ENCODE measurements around the gene SLC8A1.

Gene SLC8A1

GRCh38 chr2:40454321-40454720, 2.4 kb upstream of the SLC8A1 start:
- Histone ChIP-seq H3K4me1 (ENCODE audit: insufficient read depth, low read length, poor library complexity, severe bottlenecking) (peaks cover 17% of the 10 kb centered on the region), H3K4me3 (ENCODE audit: low read length, poor library complexity, severe bottlenecking) (no peak overlapping the region), H3K4me2 (ENCODE audit: low read depth, low read length, poor library complexity, severe bottlenecking) (no peak overlapping the region), H3F3A (ENCODE audit: low read depth) (0 out of 2 replicates have a peak, but pooled peaks cover 2% of the 10 kb centered on the region), H3K27me3 (ENCODE audit: insufficient read depth, low read length, poor library complexity, severe bottlenecking) (peaks cover 19% of the 10 kb centered on the region), H3K79me2 (ENCODE audit: insufficient read depth, low read length) (no peaks in the 10 kb centered on the region), H3K9ac (ENCODE audit: low read depth, low read length, poor library complexity, severe bottlenecking) (no peak overlapping the region), H3K9me3 (ENCODE audit: insufficient read depth, low read depth, low read length) (no peaks in the 10 kb centered on the region), H4K20me1 (ENCODE audit: insufficient read depth, low read length, poor library complexity, severe bottlenecking) (no peaks in the 10 kb centered on the region), H3K36me3 (ENCODE audit: insufficient read depth, low read length) (no peaks in the 10 kb centered on the region), H3K9me2 (replicated peaks; ENCODE audit: low read depth, low read length) (no peaks in the 10 kb centered on the region), H2AFZ (ENCODE audit: low read length) (no peak overlapping the region)
- no peak for TF ChIP-seq EZH2phosphoT487 (IDR thresholded peaks at IDR 0.05; ENCODE audit: borderline replicate concordance)

- Histone ChIP-seq H3F3A (ENCODE audit: low read depth) (0 out of 2 replicates have a peak, but pooled peaks cover 2% of the 10 kb centered on the region), H3K9me3 (ENCODE audit: insufficient read depth, low read depth, low read length) (no peaks in the 10 kb centered on the region), H3K4me2 (ENCODE audit: low read depth, low read length, poor library complexity, severe bottlenecking) (peak overlapping the region; percentile 74), H3K9me2 (replicated peaks; ENCODE audit: low read depth, low read length) (no peaks in the 10 kb centered on the region), H3K9ac (ENCODE audit: low read depth, low read length, poor library complexity, severe bottlenecking) (no peak overlapping the region), H3K79me2 (ENCODE audit: insufficient read depth, low read length) (no peaks in the 10 kb centered on the region), H3K4me3 (ENCODE audit: low read length, poor library complexity, severe bottlenecking) (peak overlapping the region; percentile 67), H2AFZ (ENCODE audit: low read length) (no peak overlapping the region), H3K36me3 (ENCODE audit: insufficient read depth, low read length) (no peaks in the 10 kb centered on the region), H3K4me1 (ENCODE audit: insufficient read depth, low read length, poor library complexity, severe bottlenecking) (peaks cover 17% of the 10 kb centered on the region), H4K20me1 (ENCODE audit: insufficient read depth, low read length, poor library complexity, severe bottlenecking) (no peaks in the 10 kb centered on the region), H3K27me3 (ENCODE audit: insufficient read depth, low read length, poor library complexity, severe bottlenecking) (peaks cover 19% of the 10 kb centered on the region)
- TF ChIP-seq EZH2phosphoT487 (IDR thresholded peaks at IDR 0.05; ENCODE audit: borderline replicate concordance), result no peak
- no peak for TF ChIP-seq CTCF (conservative IDR thresholded peaks at IDR 0.05; ENCODE audit: low read length)
Observed at GRCh38 chr2:40452786-40453185, 896 bp upstream of the SLC8A1 start.

- TF ChIP-seq CTCF (conservative IDR thresholded peaks at IDR 0.05; ENCODE audit: low read length) (no peak; the same call in 1 of the 2 replicates), EZH2phosphoT487 (IDR thresholded peaks at IDR 0.05; ENCODE audit: borderline replicate concordance) (no peak)
- Histone ChIP-seq H4K20me1 (ENCODE audit: insufficient read depth, low read length, poor library complexity, severe bottlenecking) (no peaks in the 10 kb centered on the region), H3K4me1 (ENCODE audit: insufficient read depth, low read length, poor library complexity, severe bottlenecking) (peaks cover 17% of the 10 kb centered on the region), H3K9me3 (ENCODE audit: insufficient read depth, low read depth, low read length) (no peaks in the 10 kb centered on the region), H3K4me3 (ENCODE audit: low read length, poor library complexity, severe bottlenecking) (peak overlapping the region; percentile 72), H3K36me3 (ENCODE audit: insufficient read depth, low read length) (no peaks in the 10 kb centered on the region), H2AFZ (ENCODE audit: low read length) (peak overlapping the region; percentile 67), H3K9me2 (replicated peaks; ENCODE audit: low read depth, low read length) (no peaks in the 10 kb centered on the region), H3K4me2 (ENCODE audit: low read depth, low read length, poor library complexity, severe bottlenecking) (peak overlapping the region; percentile 97), H3K79me2 (ENCODE audit: insufficient read depth, low read length) (no peaks in the 10 kb centered on the region), H3K9ac (ENCODE audit: low read depth, low read length, poor library complexity, severe bottlenecking) (no peak overlapping the region), H3F3A (ENCODE audit: low read depth) (no peaks in the 10 kb centered on the region), H3K27me3 (ENCODE audit: insufficient read depth, low read length, poor library complexity, severe bottlenecking) (peaks cover 19% of the 10 kb centered on the region)
Observed at GRCh38 chr2:40450796-40451430, 977 bp downstream of the SLC8A1 start.
